Mucosa of descending colon (tissue), 3 donors: ENCODE measurements around the gene PGBD5. TPM values are rescaled to one million over a fixed set of nuclear protein-coding genes. Genes with fewer than 3 reads are reported as not detected.
A peak's percentile ranks its signal among the peaks of the same experiment; 100 is the strongest.

Experiments
- ATAC-seq: fragments of 200-7000 bp; cut with Tn5 transposase; one replicate; pipeline ENCODE4 v1.9.1; 2020; ENCODE audit warnings: mild to moderate bottlenecking, moderate library complexity
- DNase-seq, 3 donors: peaks; one replicate each; pipeline ENCODE4 v3.0.0-alpha.2; 2020
- H3K36me3 ChIP-seq: fragments of 200-600 bp; one replicate; pipeline ENCODE4 v1.8.0; 2021; ENCODE audit warnings: low read depth, mild to moderate bottlenecking
- H3K4me1 ChIP-seq: fragments of 200-600 bp; one replicate; pipeline ENCODE4 v1.8.0; 2021; ENCODE audit warnings: low read depth, mild to moderate bottlenecking
- H3K4me3 ChIP-seq: fragments of 200-600 bp; one replicate; pipeline ENCODE4 v1.8.0; 2021; ENCODE audit warnings: mild to moderate bottlenecking
- H3K9me3 ChIP-seq: fragments of 200-600 bp; one replicate; pipeline ENCODE4 v1.8.0; 2021; ENCODE audit warnings: mild to moderate bottlenecking
- intact Hi-C, 2 donors: fragments of 100-400 bp; cut with DNase I in 1 of 2; cut with micrococcal nuclease in 1 of 2; formaldehyde crosslinking; loops; one replicate each; pipeline versions ENCODE4 v1.11.0 to v1.11.1; 2022; cut with DNase I, micrococcal nuclease
- total RNA-seq, 3 donors: library from RNA; stranded (reverse); fragmentation: NEBNext Ultra II Directional in 2 of 3; extraction: Animal tissue kit (Norgen Biotek cat#: 25700) in 2 of 3; gene quantifications; one replicate each; pipeline versions ENCODE4 v1.2.1 to v1.2.4, GENCODE V29; 2021 to 2023
- TF ChIP-seq, protein P1 (sequence below): fragments of 200-600 bp; IDR thresholded peaks from one replicate; pipeline ENCODE4 v1.8.0; 2022; ENCODE audit warnings: antibody characterized with exemption, mild to moderate bottlenecking
- donor health status: DM: no; HTN: no; CAD: no; lungs with moderate emphysema.
- donor health status: DM: no; HTN: no; CAD: no.
- donor health status: DM: no; HTN: yes; CAD: no.

The PGBD5 gene
- total RNA-seq, 3 donors from 2014 or later = 1.4 to 3.2 (median 2.7) TPM

DNA sequence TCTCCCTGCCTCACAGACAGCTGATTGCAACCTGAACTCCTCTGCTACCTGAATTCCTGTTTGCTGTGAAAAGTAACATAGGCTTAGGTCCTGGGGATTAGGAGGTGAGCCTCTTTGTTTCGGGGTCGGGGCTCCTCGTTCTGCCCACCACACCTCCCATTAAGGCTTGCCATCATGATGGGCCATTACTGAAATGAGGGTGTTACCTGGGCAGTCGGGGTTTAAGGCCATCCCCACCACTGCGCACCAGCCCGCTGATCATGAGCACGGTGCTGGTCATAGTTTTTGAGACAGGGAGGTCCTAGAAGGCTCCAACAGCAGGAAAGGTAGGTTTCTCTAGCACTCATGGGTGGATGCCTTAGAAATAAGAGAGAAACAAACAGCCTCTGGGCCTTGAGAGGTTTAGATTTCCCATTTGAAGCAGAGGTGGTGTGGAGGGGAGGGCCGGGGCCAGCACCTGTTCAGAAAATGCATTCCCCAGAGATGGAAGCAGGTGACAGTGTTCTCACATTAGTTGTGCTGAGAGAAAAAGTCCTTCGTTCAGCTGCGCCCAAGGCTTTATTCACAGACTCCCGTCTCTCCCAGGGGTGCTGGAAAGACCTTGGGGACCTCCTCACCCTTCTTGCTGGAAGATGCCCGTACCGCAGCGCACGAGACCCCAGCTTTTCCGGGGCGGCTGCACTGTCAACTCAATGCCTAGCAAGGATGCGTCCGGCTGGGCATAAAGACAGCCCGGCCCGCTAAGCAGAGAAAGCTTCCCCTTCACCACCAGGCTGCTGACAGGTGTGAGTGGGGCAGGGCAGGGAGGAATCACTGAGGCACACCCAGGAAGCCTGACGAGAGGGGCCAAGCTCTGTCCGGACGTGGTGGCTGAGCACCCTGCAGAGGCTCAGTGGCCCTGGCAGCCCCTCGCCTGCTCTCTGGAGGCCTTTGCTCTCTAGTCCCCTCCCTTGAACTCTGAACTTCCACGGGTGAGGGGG is 125.5 kb downstream of the PGBD5 start:
- H3K36me3 ChIP-seq = no peaks in the 10 kb centered on the region
- H3K4me1 ChIP-seq = peaks cover 9% of the 10 kb centered on the region
- H3K4me3 ChIP-seq = no peak overlapping the region
- TF ChIP-seq, protein P1, sequence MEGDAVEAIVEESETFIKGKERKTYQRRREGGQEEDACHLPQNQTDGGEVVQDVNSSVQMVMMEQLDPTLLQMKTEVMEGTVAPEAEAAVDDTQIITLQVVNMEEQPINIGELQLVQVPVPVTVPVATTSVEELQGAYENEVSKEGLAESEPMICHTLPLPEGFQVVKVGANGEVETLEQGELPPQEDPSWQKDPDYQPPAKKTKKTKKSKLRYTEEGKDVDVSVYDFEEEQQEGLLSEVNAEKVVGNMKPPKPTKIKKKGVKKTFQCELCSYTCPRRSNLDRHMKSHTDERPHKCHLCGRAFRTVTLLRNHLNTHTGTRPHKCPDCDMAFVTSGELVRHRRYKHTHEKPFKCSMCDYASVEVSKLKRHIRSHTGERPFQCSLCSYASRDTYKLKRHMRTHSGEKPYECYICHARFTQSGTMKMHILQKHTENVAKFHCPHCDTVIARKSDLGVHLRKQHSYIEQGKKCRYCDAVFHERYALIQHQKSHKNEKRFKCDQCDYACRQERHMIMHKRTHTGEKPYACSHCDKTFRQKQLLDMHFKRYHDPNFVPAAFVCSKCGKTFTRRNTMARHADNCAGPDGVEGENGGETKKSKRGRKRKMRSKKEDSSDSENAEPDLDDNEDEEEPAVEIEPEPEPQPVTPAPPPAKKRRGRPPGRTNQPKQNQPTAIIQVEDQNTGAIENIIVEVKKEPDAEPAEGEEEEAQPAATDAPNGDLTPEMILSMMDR = no peak
- DNase-seq = no peak
- intact Hi-C loops = no loop called here
- no peaks in the 10 kb centered on the region for H3K9me3 ChIP-seq
- ATAC-seq = peak; percentile 34

DNA sequence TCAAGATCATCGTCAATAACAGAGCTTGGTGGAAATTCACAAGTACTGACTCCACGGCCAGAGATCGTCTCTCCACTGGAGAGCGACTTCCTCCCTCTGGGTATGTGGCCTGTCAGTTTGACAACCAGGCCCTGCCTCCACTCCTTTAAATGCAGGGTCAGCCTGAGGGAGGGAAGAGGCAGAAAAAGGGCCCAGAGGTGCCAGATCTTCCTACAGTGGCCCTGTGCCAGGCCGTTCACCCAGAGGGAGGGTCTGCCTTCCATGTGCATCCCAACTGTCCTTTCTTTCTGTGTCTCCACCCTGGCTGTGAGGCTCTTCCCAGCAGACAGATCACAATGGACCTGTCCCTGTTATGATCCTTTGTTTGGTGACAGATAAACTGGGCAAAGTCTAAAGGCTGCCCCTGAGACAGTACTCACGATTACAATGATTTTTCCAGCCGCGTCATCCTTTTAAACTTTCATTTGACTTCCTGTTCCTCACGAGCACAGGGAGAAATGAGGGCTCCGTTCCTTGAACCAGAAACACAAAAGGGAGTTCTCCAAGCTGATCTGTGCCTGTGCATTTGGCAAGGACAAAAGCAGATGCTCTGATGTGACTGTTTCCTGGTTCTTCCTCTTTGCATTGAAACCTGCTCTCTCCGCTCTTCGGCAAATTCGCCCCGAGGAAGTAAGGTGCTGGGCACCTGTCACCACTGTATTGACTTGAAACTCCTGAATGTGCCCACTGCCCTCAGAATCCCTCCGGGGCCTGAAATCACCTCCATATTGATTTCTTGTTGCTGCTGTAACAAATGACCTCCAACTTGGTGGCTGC is 126.7 kb downstream of the PGBD5 start:
- Histone ChIP-seq H3K4me1 (peaks cover 9% of the 10 kb centered on the region), H3K4me3 (no peak overlapping the region), H3K36me3 (no peaks in the 10 kb centered on the region), H3K9me3 (no peaks in the 10 kb centered on the region)
- ATAC-seq (peak; percentile 94), DNase-seq (peak in 2 of 3 donors; percentile 56 to 76)
- intact Hi-C loops = no loop called here
- TF ChIP-seq, protein P1 = no peak

DNA sequence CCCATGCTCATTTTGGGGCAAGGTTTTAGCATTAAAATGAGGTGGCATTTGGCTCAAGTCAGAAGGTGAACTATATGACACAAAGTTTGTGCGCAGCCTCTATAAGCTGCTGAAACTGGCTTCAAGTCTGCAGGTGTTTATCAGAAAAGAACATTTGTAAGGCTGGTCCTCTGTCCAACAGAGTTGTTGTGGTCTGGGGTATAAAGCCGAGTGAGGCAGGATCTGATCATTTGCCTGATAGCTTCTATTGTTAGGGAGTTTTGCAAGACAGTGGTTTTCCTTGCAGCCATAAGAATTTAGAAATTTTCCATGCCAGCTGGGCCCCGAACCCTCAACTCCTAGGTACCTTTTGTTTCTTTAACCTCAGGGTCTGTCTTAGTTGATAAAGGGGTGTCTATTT is 130.8 kb downstream of the PGBD5 start:
- Histone ChIP-seq H3K4me3 (no peak overlapping the region), H3K36me3 (no peaks in the 10 kb centered on the region), H3K9me3 (no peaks in the 10 kb centered on the region), H3K4me1 (peaks cover 9% of the 10 kb centered on the region)
- no peak for DNase-seq
- no peak for ATAC-seq
- TF ChIP-seq, protein P1 = no peak
- intact Hi-C loops = no loop called here

DNA sequence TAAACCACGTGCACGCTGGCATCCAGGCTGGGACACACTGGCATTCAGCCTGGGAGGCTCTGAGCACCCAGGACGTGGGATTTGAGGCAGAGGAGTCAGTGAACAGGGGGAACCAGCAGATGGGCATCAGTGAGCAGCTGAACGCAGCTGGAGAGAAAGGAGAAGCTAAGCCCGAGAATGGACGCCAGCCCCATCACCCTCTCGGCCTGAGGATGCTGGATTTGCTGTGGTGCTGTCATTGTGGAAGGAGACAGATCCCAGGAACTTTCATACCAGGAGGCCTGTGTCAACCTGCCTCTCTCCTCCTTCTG is 132.8 kb downstream of the PGBD5 start:
- intact Hi-C loops = no loop called here
- Histone ChIP-seq H3K4me3 (no peak overlapping the region), H3K36me3 (no peaks in the 10 kb centered on the region), H3K4me1 (no peaks in the 10 kb centered on the region), H3K9me3 (no peaks in the 10 kb centered on the region)
- ATAC-seq (no peak), DNase-seq (no peak)
- TF ChIP-seq, protein P1 = no peak

DNA sequence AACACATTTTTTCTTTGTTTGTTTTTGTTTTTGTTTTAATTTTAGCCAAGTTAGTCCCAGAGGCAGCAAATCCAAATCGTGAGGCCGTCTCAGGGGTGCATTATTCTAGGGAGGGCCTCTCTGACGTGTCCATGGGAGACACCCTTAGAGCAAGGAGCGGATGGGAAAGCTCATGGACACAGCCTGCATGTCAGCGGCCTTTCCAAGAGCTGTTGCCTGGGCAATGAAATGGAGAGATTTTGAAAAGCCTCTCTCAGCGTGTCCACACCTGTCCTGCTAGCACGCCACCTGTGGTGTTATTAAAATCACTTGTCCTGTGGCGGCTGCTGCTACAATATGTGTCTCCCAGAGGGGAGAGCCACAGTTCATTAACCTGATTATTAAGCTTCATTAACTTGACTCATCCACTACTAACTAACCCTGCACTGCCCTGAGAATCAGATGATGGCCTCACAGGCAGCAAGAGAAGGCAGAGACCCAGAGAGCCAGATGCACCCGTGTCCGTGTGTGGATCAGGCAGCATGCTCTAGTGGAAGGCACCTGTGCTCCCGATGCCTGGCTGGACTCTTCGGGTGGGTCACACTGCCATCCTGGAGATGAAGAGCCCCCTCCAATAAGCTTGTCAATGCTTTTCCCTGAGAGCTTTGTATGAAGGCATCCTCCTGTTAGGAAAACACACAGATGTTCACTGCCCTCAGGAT is 133.3 kb downstream of the PGBD5 start:
- Histone ChIP-seq H3K4me3 (no peak overlapping the region), H3K36me3 (no peaks in the 10 kb centered on the region), H3K4me1 (no peaks in the 10 kb centered on the region), H3K9me3 (no peaks in the 10 kb centered on the region)
- intact Hi-C loops = no loop called here
- no peak for ATAC-seq
- TF ChIP-seq, protein P1 = no peak
- peak in 1 of 3 donors; percentile 0 for DNase-seq
